Peyer's patch (tissue), 4 donors: ENCODE data around the gene SLC9A5. TPM values are rescaled to one million over a fixed set of nuclear protein-coding genes. Genes with fewer than 3 reads are reported as not detected.
A peak's percentile ranks its signal among the peaks of the same experiment; 100 is the strongest.

ENCODE experiments used
- DNase-seq, 3 donors: peaks; one replicate each; pipeline ENCODE4 v3.0.0-alpha.2; 2017 to 2019
- H3K27ac ChIP-seq, 4 donors: fragments of 200-600 bp; sonication (generic); one replicate each; pipeline ENCODE4 v1.5.1; 2016 to 2019
- H3K27me3 ChIP-seq, 2 donors: fragments of 200-600 bp; sonication (generic); one replicate each; pipeline ENCODE4 v1.5.1; 2019
- H3K36me3 ChIP-seq, 3 donors: fragments of 200-600 bp; sonication (generic); one replicate each; pipeline ENCODE4 v1.5.1; 2016 to 2019
- H3K4me1 ChIP-seq, 4 donors: fragments of 200-600 bp; sonication (generic); one replicate each; pipeline ENCODE4 v1.5.1; 2016 to 2019
- H3K4me3 ChIP-seq, 4 donors: fragments of 200-600 bp; sonication (generic); 1 replicate in 3 of 4; 2 replicates in 1 of 4; pipeline ENCODE4 v1.5.1; 2016 to 2019; ENCODE audit warnings: mild to moderate bottlenecking in 1 of 4
- H3K9me3 ChIP-seq, 4 donors: fragments of 200-600 bp; sonication (generic); one replicate each; pipeline ENCODE4 v1.5.1; 2016 to 2019; ENCODE audit warnings: mild to moderate bottlenecking in 1 of 4
- POLR2A ChIP-seq, 2 donors: fragments of 450-650 bp; IDR thresholded peaks; one replicate each; pipeline ENCODE4 v1.5.1; 2017; ENCODE audit warnings: antibody characterized with exemption in 2 of 2, mild to moderate bottlenecking in 2 of 2, moderate library complexity in 2 of 2
- total RNA-seq, 4 donors: library from RNA; depleted of rRNA; stranded (reverse); fragments of >200 nt; gene quantifications; one replicate each; pipeline ENCODE4 v1.1.0, GENCODE V29; 2016
- TF ChIP-seq, protein P1 (sequence below), 6 experiments: fragments of 450-650 bp in 4 of 6; fragments of 200-600 bp in 2 of 6; sonication (generic) in 1 of 6; IDR thresholded peaks; one replicate each; pipeline ENCODE4 v1.5.1; 2017 to 2019; ENCODE audit warnings: antibody characterized with exemption in 6 of 6, mild to moderate bottlenecking in 3 of 6, moderate library complexity in 1 of 6

The SLC9A5 gene
- total RNA-seq, 4 donors from 2014 or later, result 1.2 to 2.2 (median 1.8) TPM

GRCh38 chr16:67245186-67245585 lies 3.6 kb upstream of the SLC9A5 start:
- Histone ChIP-seq H3K27ac (peak overlapping the region; percentile 85 to 90 (median 88)), H3K36me3 (no peaks in the 10 kb centered on the region), H3K4me3 (peak overlapping the region in 1 of 4 donors; percentile 72), H3K9me3 (no peaks in the 10 kb centered on the region), H3K27me3 (peaks cover 0 to 5% of the 10 kb centered on the region in 2 donors), H3K4me1 (peaks cover 10 to 76% (median 40%) of the 10 kb centered on the region in 4 donors)
- TF ChIP-seq POLR2A (IDR thresholded peaks at IDR 0.05), result no peak
- TF ChIP-seq, protein P1, sequence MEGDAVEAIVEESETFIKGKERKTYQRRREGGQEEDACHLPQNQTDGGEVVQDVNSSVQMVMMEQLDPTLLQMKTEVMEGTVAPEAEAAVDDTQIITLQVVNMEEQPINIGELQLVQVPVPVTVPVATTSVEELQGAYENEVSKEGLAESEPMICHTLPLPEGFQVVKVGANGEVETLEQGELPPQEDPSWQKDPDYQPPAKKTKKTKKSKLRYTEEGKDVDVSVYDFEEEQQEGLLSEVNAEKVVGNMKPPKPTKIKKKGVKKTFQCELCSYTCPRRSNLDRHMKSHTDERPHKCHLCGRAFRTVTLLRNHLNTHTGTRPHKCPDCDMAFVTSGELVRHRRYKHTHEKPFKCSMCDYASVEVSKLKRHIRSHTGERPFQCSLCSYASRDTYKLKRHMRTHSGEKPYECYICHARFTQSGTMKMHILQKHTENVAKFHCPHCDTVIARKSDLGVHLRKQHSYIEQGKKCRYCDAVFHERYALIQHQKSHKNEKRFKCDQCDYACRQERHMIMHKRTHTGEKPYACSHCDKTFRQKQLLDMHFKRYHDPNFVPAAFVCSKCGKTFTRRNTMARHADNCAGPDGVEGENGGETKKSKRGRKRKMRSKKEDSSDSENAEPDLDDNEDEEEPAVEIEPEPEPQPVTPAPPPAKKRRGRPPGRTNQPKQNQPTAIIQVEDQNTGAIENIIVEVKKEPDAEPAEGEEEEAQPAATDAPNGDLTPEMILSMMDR (IDR thresholded peaks at IDR 0.05), result no peak
- DNase-seq, result peak in 1 of 3 donors; percentile 43

- H3K27ac ChIP-seq, result peak overlapping the region; percentile 85 to 90 (median 88)
- H3K36me3 ChIP-seq, result no peaks in the 10 kb centered on the region
- no peak for TF ChIP-seq POLR2A (IDR thresholded peaks at IDR 0.05)
- TF ChIP-seq, protein P1 (IDR thresholded peaks at IDR 0.05), result no peak
- peak overlapping the region; percentile 47 to 72 (median 66) for H3K4me3 ChIP-seq
- no peaks in the 10 kb centered on the region for H3K9me3 ChIP-seq
- H3K27me3 ChIP-seq, result peaks cover 0 to 5% of the 10 kb centered on the region in 2 donors
- peaks cover 10 to 72% (median 40%) of the 10 kb centered on the region in 4 donors for H3K4me1 ChIP-seq
- DNase-seq, result no peak
Observed at GRCh38 chr16:67245674-67246080, 3.1 kb upstream of the SLC9A5 start.

DNA sequence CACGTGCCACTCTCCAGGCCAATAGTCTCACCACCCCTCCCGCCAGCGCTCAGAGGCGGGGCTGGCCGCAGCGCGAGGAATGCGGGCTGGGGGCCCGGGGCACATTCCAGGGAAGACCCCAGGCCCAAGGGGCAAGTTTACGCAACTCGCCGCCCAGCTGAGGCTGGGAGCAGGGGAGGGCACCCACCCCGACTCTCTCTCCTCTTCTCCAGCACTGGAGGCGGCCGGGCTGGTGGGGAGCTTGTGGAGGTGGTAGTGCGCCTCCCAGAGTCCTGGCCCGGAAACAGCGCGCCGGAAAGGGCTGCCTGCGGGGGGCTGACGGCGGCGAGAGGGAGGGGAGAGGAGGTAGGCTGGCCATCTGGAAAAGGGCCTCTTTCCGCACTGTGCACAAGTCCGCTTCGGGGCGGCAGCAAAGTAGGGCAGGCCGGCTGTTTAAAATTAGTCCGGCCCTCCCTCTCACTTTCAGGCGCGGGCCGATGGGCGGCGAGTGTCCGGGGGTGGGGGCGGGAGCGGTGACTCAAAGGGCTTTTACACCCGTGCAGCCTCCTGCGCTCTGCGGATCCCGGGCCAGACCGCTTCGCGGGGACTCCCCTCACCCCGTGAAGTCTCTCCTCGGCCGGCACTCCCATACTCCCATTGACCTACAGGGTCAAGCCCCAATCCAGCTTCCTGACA lies 2.6 kb upstream of the SLC9A5 start:
- Histone ChIP-seq H3K4me3 (peak overlapping the region; percentile 47 to 72 (median 66)), H3K9me3 (no peaks in the 10 kb centered on the region), H3K27ac (peak overlapping the region; percentile 85 to 90 (median 88)), H3K27me3 (peaks cover 0 to 5% of the 10 kb centered on the region in 2 donors), H3K4me1 (peaks cover 6 to 67% (median 38%) of the 10 kb centered on the region in 4 donors), H3K36me3 (no peaks in the 10 kb centered on the region)
- TF ChIP-seq, protein P1 (IDR thresholded peaks at IDR 0.05), result peak in 4 of 6 experiments; percentile 27 to 42 (median 34)
- no peak for TF ChIP-seq POLR2A (IDR thresholded peaks at IDR 0.05)
- peak; percentile 70 to 82 (median 80) for DNase-seq

DNA sequence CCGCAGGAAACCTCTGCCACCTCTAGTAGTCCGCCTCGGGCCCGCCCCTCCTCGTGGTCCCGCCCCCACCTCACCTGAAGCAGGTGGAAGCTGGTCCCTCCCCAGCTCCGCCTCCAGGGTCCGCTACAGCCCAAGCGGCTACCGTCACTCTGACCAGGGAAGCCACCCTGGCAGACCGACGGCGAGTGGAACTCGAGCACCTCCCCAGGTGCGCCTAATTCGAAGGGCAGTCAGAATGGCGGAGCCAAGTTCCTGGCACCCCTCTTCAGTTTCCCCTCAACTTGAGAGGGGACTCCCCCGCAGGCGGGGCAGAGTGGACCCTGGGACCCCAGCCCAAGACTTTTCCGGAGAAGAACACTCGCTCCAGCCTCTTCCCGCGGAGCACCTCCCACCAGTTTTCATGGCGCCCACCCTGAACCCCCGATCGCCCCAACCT lies 2.0 kb upstream of the SLC9A5 start:
- Histone ChIP-seq H3K9me3 (no peaks in the 10 kb centered on the region), H3K27me3 (peaks cover 0 to 5% of the 10 kb centered on the region in 2 donors), H3K4me1 (peaks cover 5 to 61% (median 35%) of the 10 kb centered on the region in 4 donors), H3K4me3 (peak overlapping the region; percentile 47 to 72 (median 66)), H3K36me3 (no peaks in the 10 kb centered on the region), H3K27ac (peak overlapping the region; percentile 85 to 90 (median 88))
- peak; percentile 84 to 95 (median 94) for DNase-seq
- TF ChIP-seq, protein P1 (IDR thresholded peaks at IDR 0.05), result peak in 3 of 6 experiments; percentile 5 to 36 (median 23)
- TF ChIP-seq POLR2A (IDR thresholded peaks at IDR 0.05), result peak in 1 of 2 donors; percentile 66

GRCh38 chr16:67247192-67248072 lies 1.3 kb upstream of the SLC9A5 start, which contains the start of gene FHOD1:
TSS of gene FHOD1 (minus strand) at chr16:67247481. CDS start at chr16:67247410, 71 bp downstream.
- H3K4me3 ChIP-seq, result peak within 1 kb of the TSS; percentile 47 to 72 (median 66)
- H3K36me3 ChIP-seq, result no peaks in the 10 kb centered on the region
- peaks cover 5 to 54% (median 35%) of the 10 kb centered on the region in 4 donors for H3K4me1 ChIP-seq
- H3K9me3 ChIP-seq, result no peaks in the 10 kb centered on the region
- H3K27ac ChIP-seq, result peak within 1 kb of the TSS; percentile 85 to 90 (median 88)
- DNase-seq, result peak; percentile 98 to 100 (median 99)
- peak; percentile 66 to 86 for TF ChIP-seq POLR2A (IDR thresholded peaks at IDR 0.05)
- TF ChIP-seq, protein P1 (IDR thresholded peaks at IDR 0.05), result no peak
- peaks cover 0 to 5% of the 10 kb centered on the region in 2 donors for H3K27me3 ChIP-seq
